Testis (tissue), 2 donors: ENCODE results near the gene TNNI2.

Source experiments
- POLR2A ChIP-seq: fragments of 450-650 bp; IDR thresholded peaks from one replicate; pipeline ENCODE4 v1.6.1; 2017; ENCODE audit warnings: antibody characterized with exemption, mild to moderate bottlenecking, moderate library complexity
- TF ChIP-seq, protein P1 (sequence below), 3 experiments: fragments of 450-650 bp in 2 of 3; fragments of 200-600 bp in 1 of 3; sonication (generic) in 1 of 3; IDR thresholded peaks; one replicate each; pipeline ENCODE4 v1.5.1; 2016 to 2019; ENCODE audit warnings: antibody characterized with exemption in 3 of 3, mild to moderate bottlenecking in 2 of 3, moderate library complexity in 1 of 3

GRCh38 chr11:1847926-1848639 lies 9.3 kb downstream of the TNNI2 start:
- no peak for TF ChIP-seq POLR2A
- TF ChIP-seq, protein P1, sequence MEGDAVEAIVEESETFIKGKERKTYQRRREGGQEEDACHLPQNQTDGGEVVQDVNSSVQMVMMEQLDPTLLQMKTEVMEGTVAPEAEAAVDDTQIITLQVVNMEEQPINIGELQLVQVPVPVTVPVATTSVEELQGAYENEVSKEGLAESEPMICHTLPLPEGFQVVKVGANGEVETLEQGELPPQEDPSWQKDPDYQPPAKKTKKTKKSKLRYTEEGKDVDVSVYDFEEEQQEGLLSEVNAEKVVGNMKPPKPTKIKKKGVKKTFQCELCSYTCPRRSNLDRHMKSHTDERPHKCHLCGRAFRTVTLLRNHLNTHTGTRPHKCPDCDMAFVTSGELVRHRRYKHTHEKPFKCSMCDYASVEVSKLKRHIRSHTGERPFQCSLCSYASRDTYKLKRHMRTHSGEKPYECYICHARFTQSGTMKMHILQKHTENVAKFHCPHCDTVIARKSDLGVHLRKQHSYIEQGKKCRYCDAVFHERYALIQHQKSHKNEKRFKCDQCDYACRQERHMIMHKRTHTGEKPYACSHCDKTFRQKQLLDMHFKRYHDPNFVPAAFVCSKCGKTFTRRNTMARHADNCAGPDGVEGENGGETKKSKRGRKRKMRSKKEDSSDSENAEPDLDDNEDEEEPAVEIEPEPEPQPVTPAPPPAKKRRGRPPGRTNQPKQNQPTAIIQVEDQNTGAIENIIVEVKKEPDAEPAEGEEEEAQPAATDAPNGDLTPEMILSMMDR (IDR thresholded peaks at IDR 0.05) = no peak
